ENCODE measurements around the gene MMS19. TPM values are rescaled to one million over a fixed set of nuclear protein-coding genes. Genes with fewer than 3 reads are reported as not detected.
"Not testable (repeated sequence)": the region's sequence is repeated elsewhere in the genome, so short reads cannot be mapped to it uniquely, and the experiment has no call there.

MMS19 gene
- total RNA-seq, 4 donors from 2014 or later = 80.2 to 127 (median 85.7) TPM

GRCh38 chr10:97425964-97426775 lies 72.1 kb downstream of the MMS19 start, which contains the start of gene PGAM1:
PGAM1 (plus strand) TSS chr10:97426191; CDS start chr10:97426308, 117 bp downstream.
- DNase-seq = peak; percentile 90 to 97 (median 96)
- Histone ChIP-seq H3K4me3 (peak within 1 kb of the TSS; percentile 60 to 82 (median 72)), H3K9me3 (no peaks in the 10 kb centered on the region), H3K27ac (peak within 1 kb of the TSS; percentile 81 to 88 (median 85)), H3K27me3 (no peaks in the 10 kb centered on the region), H3K36me3 (peaks cover 0 to 19% (median 0%) of the 10 kb centered on the region in 3 donors), H3K4me1 (peaks cover 0 to 19% (median 9%) of the 10 kb centered on the region in 4 donors)
- peak; percentile 88 to 90 for TF ChIP-seq POLR2A (IDR thresholded peaks at IDR 0.05)
- TF ChIP-seq CTCF (IDR thresholded peaks at IDR 0.05) = peak; percentile 57 to 84 (median 72)

DNA sequence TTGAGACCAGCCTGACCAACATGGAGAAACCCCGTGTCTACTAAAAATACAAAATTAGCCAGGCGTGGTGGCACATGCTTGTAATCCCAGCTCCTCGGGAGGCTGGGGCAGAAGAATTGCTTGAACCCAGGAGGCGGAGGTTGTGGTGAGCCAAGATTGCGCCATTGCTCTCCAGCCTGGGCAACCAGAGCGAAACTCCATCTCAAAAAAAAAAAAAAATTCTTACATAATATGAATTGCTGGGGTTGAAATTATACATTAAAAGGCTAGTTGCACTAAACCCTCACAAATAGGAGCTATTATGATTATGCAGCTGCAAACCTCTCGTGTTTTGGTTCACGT lies 74.5 kb downstream of the MMS19 start:
- DNase-seq, H3K9me3 ChIP-seq, H3K36me3 ChIP-seq, H3K27ac ChIP-seq, H3K4me3 ChIP-seq, H3K27me3 ChIP-seq: not testable (repeated sequence)
- H3K4me1 ChIP-seq = peaks cover 0 to 24% (median 9%) of the 10 kb centered on the region in 4 donors

DNA sequence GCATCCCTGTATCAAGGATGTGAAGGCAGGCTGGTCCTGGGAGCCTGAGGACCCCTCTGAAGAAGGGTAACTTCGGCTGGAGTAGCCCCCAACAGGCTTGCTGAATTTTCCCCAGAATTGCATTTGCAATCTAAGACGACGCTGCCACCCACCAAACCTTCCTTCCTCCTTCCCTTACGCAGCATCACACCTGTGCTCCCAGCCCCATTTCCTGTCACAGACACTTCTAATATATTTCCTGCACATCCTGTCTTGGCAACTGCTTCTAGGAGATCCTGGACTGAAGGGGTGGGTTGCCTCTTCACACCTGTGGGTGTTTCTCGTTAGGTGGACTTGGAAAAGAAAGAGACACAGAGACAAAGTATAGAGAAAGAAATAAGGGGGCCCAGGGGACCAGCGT lies 81.7 kb downstream of the MMS19 start:
- Histone ChIP-seq H3K9me3 (no peaks in the 10 kb centered on the region), H3K4me3 (no peak overlapping the region), H3K27ac (no peak overlapping the region), H3K4me1 (peaks cover 0 to 11% (median 0%) of the 10 kb centered on the region in 4 donors), H3K27me3 (no peaks in the 10 kb centered on the region), H3K36me3 (no peaks in the 10 kb centered on the region)
- TF ChIP-seq POLR2A (IDR thresholded peaks at IDR 0.05) (no peak), CTCF (IDR thresholded peaks at IDR 0.05) (no peak)
- no peak for DNase-seq

DNA sequence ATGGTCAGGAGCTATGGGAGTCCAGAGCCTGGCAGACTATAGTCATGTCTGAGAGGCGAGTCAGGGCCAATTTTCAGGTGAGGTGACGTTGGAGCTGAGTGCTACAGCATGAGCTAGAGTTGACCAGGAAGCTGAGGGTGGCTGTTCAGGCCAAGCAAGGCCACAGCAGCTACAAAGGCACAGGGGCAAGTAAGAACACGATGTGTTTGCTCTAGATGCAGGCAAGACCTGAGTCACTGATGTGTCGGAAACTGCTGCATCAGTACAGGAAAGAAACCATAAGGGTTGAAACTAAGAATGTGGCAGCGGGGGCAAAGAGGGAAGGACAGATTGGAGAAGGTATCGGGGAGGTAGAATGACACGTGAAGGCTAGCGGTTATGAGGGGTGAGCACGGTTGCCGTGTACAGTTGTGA lies 85.3 kb downstream of the MMS19 start:
- H3K4me3 ChIP-seq = no peak overlapping the region
- no peaks in the 10 kb centered on the region for H3K27me3 ChIP-seq
- TF ChIP-seq CTCF (IDR thresholded peaks at IDR 0.05) (no peak), POLR2A (IDR thresholded peaks at IDR 0.05) (no peak)
- H3K9me3 ChIP-seq = no peaks in the 10 kb centered on the region
- H3K36me3 ChIP-seq = no peaks in the 10 kb centered on the region
- no peak for DNase-seq
- peaks cover 0 to 6% (median 0%) of the 10 kb centered on the region in 4 donors for H3K4me1 ChIP-seq
- no peak overlapping the region for H3K27ac ChIP-seq

- Histone ChIP-seq H3K36me3 (no peaks in the 10 kb centered on the region), H3K4me3 (no peak overlapping the region), H3K27ac (no peak overlapping the region), H3K27me3 (no peaks in the 10 kb centered on the region), H3K9me3 (no peaks in the 10 kb centered on the region), H3K4me1 (peaks cover 0 to 12% (median 0%) of the 10 kb centered on the region in 4 donors)
- no peak for DNase-seq
- TF ChIP-seq POLR2A (IDR thresholded peaks at IDR 0.05) = no peak
- no peak for TF ChIP-seq CTCF (IDR thresholded peaks at IDR 0.05)
Observed at GRCh38 chr10:97411406-97411805, 86.8 kb downstream of the MMS19 start.

- Histone ChIP-seq H3K4me1 (peaks cover 0 to 12% (median 0%) of the 10 kb centered on the region in 4 donors), H3K27me3 (no peaks in the 10 kb centered on the region), H3K27ac (no peak overlapping the region), H3K9me3 (no peaks in the 10 kb centered on the region), H3K36me3 (no peaks in the 10 kb centered on the region), H3K4me3 (no peak overlapping the region)
- TF ChIP-seq CTCF (IDR thresholded peaks at IDR 0.05) (no peak), POLR2A (IDR thresholded peaks at IDR 0.05) (no peak)
- no peak for DNase-seq
Observed at GRCh38 chr10:97408496-97408992, 89.7 kb downstream of the MMS19 start.
